GM19452 (cell line): ENCODE measurements around the gene PRKN.

Source experiments
- ATAC-seq: cut with Tn5 transposase; IDR thresholded peaks from one replicate; pipeline ENCODE4 v1.9.1; 2021; ENCODE audit not compliant: unreplicated experiment

The PRKN gene

GRCh38 chr6:162711376-162711775 is 16.2 kb downstream of the PRKN start:
- ATAC-seq = no peak

GRCh38 chr6:162710936-162711335 is 16.6 kb downstream of the PRKN start:
- no peak for ATAC-seq

GRCh38 chr6:162710419-162710818 is 17.1 kb downstream of the PRKN start:
- no peak for ATAC-seq

- ATAC-seq = no peak
Observed at GRCh38 chr6:162709431-162709830, 18.1 kb downstream of the PRKN start.

GRCh38 chr6:162708971-162709370 is 18.6 kb downstream of the PRKN start:
- ATAC-seq = no peak

GRCh38 chr6:162706232-162706631 is 21.3 kb downstream of the PRKN start:
- ATAC-seq = no peak

- no peak for ATAC-seq
Observed at GRCh38 chr6:162705736-162706135, 21.8 kb downstream of the PRKN start.

- no peak for ATAC-seq
Observed at GRCh38 chr6:162704001-162704400, 23.6 kb downstream of the PRKN start.

GRCh38 chr6:162702446-162702845 is 25.1 kb downstream of the PRKN start:
- ATAC-seq = no peak

GRCh38 chr6:162701551-162701950 is 26.0 kb downstream of the PRKN start:
- no peak for ATAC-seq

GRCh38 chr6:162700966-162701365 is 26.6 kb downstream of the PRKN start:
- ATAC-seq = no peak

GRCh38 chr6:162699961-162700360 is 27.6 kb downstream of the PRKN start:
- ATAC-seq = no peak

- ATAC-seq = no peak
Observed at GRCh38 chr6:162698440-162698839, 29.1 kb downstream of the PRKN start.

- no peak for ATAC-seq
Observed at GRCh38 chr6:162697872-162698403, 29.6 kb downstream of the PRKN start.

GRCh38 chr6:162690158-162690557 is 37.4 kb downstream of the PRKN start:
- ATAC-seq = no peak

- ATAC-seq = no peak
Observed at GRCh38 chr6:162688751-162689345, 38.7 kb downstream of the PRKN start.

- ATAC-seq = no peak
Observed at GRCh38 chr6:162685586-162685985, 42.0 kb downstream of the PRKN start.

- no peak for ATAC-seq
Observed at GRCh38 chr6:162684961-162685360, 42.6 kb downstream of the PRKN start.

- no peak for ATAC-seq
Observed at GRCh38 chr6:162684052-162684451, 43.5 kb downstream of the PRKN start.

- no peak for ATAC-seq
Observed at GRCh38 chr6:162683135-162683534, 44.4 kb downstream of the PRKN start.

GRCh38 chr6:162681447-162681846 is 46.1 kb downstream of the PRKN start:
- no peak for ATAC-seq

GRCh38 chr6:162680871-162681270 is 46.7 kb downstream of the PRKN start:
- no peak for ATAC-seq

GRCh38 chr6:162680367-162680766 is 47.2 kb downstream of the PRKN start:
- no peak for ATAC-seq
